SIG-M5 treated with dmso at 0.1 percent for 504 hours (cell line): ENCODE data around the gene LGALS9.

Source experiments
- DNase-seq: peaks from one replicate; lab custom pipeline; 2025; ENCODE audit not compliant: unreplicated experiment; lab: John Stamatoyannopoulos, UW

LGALS9 gene

GRCh38 chr17:27602721-27603420, 28.1 kb upstream of the LGALS9 start:
- DNase-seq, result peak; percentile 54

DNA sequence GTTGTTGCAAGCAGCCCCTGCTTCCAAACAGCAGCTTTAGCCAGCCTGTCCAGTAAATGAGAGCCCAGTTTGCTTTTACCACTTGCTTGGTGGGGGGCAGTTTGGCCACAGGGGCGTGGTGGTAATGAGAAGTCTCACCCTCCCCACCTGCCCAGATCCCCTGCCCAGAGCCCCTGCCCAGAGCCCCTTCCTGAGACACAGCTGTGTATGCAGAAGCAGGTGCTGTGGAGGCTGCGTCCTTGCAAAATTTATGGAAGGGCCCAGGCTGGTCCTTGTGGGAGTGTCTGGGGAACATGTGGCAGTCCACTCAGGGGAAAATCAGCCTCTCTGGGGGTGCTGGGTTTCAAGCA, 27.6 kb upstream of the LGALS9 start:
- DNase-seq, result no peak

DNA sequence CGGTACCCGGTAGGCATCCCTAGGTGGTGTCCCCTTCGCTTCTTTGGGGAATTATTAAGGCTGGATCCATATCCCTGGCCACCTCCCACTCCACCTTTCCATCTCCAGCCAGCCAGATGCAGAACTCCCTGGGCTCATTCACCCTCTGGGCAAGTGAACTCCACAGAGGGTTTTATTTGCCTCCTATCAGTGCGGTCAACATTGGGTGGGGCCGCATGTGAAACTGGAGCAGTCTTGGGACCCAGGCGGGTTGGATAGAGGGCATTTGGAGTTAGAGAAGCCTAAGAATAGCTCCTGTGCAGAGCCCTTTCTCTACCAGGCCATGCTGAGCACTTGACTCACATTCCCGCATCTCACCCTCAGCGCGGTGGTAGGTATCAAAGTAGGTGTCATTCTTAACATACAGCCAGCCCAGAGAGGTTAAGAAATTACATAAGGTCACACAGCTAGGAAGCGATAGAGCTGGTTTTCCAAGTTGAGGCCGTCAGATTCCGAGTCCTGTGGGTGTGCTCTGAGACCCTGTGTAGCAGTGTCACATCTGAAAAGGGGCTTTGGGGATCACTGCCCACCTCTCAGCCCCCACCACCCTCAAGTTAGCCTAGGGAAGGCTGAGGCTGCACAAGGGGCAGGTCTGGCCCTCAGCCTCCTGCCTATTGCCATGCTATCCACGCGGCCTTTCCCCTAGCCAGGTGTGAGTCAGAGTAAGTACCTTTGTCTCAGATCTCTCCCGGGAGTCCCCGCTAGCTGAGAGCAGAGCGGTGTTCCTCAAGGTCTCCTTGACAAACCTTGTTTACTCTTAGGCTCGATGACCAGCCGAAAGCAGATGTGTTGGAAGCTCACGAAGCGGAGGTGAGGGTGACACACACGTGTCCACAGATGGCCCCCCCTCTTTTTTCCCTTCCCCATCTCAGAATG, 26.9 kb upstream of the LGALS9 start:
- DNase-seq, result no peak

DNA sequence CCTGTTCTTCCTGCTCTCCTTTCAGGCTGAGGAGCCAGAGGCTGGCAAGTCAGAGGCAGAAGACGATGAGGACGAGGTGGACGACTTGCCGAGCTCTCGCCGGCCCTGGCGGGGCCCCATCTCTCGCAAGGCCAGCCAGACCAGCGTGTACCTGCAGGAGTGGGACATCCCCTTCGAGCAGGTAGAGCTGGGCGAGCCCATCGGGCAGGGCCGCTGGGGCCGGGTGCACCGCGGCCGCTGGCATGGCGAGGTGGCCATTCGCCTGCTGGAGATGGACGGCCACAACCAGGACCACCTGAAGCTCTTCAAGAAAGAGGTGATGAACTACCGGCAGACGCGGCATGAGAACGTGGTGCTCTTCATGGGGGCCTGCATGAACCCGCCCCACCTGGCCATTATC, 25.6 kb upstream of the LGALS9 start:
- no peak for DNase-seq

- no peak for DNase-seq
Measured at GRCh38 chr17:27607521-27608091, 23.4 kb upstream of the LGALS9 start.

- no peak for DNase-seq
Measured at GRCh38 chr17:27608328-27609230, 22.4 kb upstream of the LGALS9 start.

DNA sequence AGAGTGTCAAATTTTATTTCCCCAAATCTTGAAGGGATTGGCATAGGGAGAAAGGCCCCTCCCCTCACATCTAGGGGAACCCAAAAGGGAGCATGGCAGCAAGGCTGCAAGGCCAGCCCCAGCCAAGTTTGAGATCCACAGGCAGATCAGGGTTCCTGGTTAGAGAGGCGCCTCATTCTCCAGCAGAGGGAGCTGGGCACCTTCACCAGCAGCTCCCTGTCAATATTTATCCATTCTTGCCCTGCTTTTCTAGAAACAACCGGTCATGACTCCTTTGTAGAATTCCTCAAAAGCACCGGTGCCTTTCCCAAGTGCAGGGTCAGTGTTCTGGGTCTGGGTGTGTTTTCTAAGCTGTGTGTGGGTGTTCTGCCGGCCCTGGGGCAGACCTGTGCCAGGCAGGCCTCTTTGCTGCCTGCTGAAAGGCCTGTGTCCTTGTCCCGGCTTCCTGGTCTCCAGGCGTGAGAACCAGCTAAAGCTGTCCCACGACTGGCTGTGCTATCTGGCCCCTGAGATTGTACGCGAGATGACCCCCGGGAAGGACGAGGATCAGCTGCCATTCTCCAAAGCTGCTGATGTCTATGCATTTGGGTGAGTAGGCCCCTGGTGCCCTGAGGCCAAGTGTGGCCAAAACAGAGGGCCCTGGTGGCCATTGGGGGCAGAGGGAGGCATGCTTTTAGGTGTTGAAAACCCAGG, 21.2 kb upstream of the LGALS9 start:
- DNase-seq, result peak; percentile 58

GRCh38 chr17:27610304-27610677, 20.7 kb upstream of the LGALS9 start:
- DNase-seq, result no peak

GRCh38 chr17:27612160-27612770, 18.7 kb upstream of the LGALS9 start:
- DNase-seq, result no peak

DNA sequence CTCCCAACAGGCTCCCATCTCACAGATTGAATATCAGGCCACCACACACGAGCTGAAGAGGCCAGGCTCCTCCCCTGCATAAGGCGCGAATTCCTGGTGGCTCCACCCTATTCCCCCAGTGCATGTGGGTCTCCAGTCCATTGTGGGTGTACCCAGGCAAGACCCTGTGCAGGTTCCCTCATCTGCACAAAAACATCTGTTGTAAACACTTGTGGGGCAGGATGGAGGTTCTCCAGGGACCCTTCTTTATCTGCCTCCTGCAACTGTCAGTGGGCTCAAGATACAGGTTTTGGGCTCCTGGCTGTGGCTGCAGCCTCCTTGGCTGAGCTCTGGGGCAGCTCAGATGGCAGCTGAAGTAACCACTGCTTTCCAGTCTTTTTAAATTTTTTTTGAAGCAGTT, 17.6 kb upstream of the LGALS9 start:
- DNase-seq, result no peak

DNA sequence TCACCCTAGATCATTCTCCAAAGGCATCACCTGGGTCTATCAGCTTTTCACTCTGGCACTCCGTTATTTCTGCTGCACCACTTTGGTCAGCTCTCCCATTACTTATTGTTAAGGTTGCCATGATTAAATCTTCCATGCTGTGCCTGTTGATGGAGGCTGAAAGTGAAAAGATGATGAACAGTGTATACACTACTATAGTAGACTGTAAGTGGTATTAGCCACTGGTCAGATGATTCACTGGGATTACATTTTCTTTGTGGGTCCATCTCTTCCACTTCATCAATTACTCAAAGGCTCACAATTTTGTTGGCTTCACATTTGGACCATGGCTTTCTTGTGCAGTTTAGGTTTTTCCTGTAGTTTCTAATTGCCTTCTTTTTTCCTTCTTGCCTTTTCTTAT, 15.9 kb upstream of the LGALS9 start:
- no peak for DNase-seq

- no peak for DNase-seq
Measured at GRCh38 chr17:27616414-27616813, 14.6 kb upstream of the LGALS9 start.

DNA sequence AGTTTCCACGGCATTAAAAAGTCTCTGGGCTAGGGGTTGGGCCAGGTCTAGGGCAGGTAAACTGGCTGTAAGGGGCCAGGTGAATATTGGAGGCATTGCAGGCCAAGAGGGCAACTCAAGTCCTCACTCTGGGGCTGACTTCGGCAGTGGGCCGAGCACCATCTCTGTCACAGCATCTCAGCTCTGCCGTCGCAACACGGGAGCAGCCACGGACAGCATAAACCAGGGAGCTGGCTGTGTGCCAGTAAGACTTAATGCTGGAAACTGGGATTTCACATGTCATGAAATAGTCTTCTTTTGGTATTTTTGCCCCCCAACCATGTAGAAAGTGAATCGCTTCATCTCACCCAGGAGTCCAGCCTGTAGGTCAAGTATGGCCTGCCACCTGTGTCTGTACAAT, 12.6 kb upstream of the LGALS9 start:
- DNase-seq, result no peak

DNA sequence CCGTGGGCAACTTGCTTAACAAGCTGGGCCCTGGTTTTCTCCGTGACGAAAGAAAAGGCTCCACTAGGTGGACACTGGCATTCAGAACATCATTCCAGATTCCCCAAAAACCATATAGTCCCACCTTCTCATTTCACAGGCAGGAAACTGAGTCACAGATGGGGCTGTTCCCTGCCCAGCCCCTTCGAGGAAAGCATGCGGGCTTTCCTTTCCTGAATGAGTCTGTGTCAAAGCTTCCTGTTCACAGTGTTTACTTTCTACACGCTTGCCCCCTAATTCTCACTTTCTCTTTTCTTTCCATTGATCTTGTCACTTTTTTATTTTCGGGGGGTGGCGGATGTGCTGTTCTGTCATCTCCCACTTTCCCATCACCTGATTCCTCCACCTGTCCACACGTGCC, 10.3 kb upstream of the LGALS9 start:
- DNase-seq, result no peak

DNA sequence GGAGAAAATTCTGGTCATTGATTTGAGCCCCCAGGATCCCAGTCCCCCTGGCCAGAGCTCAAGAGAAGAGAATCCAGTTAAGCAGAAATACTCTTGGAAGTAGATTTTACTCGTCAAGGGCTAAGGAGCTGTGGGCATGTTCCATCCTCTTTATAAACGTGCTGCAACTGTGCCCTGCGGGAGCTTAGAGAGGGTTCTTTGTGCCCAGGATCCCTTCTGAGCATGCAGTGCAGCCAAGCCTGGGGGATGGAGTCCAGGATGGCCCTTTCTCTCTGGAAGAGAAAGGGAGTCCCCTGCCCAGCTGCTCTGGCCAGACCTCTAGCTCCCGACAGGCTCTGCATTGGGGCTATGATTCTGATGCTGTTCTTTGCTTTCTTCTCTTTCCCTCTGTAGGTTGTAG, 9.5 kb upstream of the LGALS9 start:
- DNase-seq, result no peak

GRCh38 chr17:27621942-27622559, 8.9 kb upstream of the LGALS9 start:
- no peak for DNase-seq

- no peak for DNase-seq
Measured at GRCh38 chr17:27622986-27623385, 8.0 kb upstream of the LGALS9 start.

- DNase-seq, result no peak
Measured at GRCh38 chr17:27623614-27624013, 7.4 kb upstream of the LGALS9 start.

DNA sequence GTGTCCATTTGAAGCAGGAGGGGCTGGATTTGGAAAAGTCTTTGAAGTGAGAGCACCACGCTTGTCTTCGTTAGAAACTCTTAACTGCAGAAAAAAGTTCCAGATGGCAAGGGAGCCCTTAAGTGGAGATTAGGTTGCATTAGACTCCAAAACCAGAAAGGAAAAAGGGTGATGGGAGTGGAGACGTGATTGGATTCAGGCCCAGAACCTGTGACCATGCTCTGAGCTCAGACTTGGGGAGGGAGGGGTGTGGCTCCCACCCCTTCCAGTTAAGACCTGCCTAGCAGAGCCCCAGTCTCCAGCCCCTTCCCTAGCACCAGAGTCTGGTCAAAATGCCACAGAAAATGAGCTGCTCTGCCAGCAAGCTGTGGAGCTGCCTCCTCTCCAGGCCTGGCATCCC, 6.4 kb upstream of the LGALS9 start:
- DNase-seq, result no peak

DNA sequence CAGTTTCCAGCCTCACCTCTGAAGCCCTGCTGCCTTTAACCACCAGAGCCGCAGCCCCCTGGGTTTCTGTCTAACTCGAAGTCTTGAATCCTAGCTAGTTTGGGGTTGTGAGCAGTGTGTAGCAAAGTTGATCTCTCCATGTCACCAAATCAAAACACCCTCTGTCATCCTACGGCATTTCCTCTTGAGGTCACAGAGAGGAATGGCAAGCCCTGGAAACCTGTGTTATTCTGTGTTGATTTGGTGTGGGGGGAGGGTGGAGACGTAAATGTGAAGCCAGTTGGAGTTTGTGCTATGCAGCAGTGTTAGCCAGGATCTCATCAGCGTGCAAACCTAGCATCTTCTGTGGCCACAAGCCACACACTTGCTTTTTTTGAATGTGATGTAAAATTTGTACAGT, 5.1 kb upstream of the LGALS9 start:
- DNase-seq, result no peak
